Mesendoderm (in vitro differentiated cells): ENCODE data around the gene CPXM2.

Source experiments
- DNase-seq: peaks from one replicate; pipeline ENCODE4 v3.0.0; 2013
- H2AK5ac ChIP-seq: 2 replicates; pipeline ENCODE4 v1.6.1; 2013; ENCODE audit warnings: low read length, inconsistent platforms
- H2BK120ac ChIP-seq: 2 replicates; pipeline ENCODE4 v1.6.1; 2013; ENCODE audit warnings: low read depth, mild to moderate bottlenecking, low read length, moderate library complexity, mixed read lengths
- H2BK15ac ChIP-seq: replicated peaks from 2 replicates; pipeline ENCODE4 v1.6.1; 2013; ENCODE audit warnings: low read depth, mild to moderate bottlenecking, moderate library complexity
- H2BK5ac ChIP-seq: 2 replicates; pipeline ENCODE4 v1.6.1; 2013; ENCODE audit warnings: low read length, inconsistent platforms
- H3K18ac ChIP-seq: 2 replicates; pipeline ENCODE4 v1.6.1; 2013; ENCODE audit warnings: mild to moderate bottlenecking, low read length, mixed read lengths
- H3K23ac ChIP-seq: one replicate; pipeline ENCODE4 v1.6.1; 2013; ENCODE audit warnings: low read length
- H3K27ac ChIP-seq: 2 replicates; pipeline ENCODE4 v1.5.1; 2013; ENCODE audit warnings: low read depth, mild to moderate bottlenecking, inconsistent platforms, low read length, moderate library complexity
- H3K27me3 ChIP-seq: 2 replicates; pipeline ENCODE4 v1.6.1; 2013; ENCODE audit warnings: low read length, control low read depth, mild to moderate bottlenecking, inconsistent platforms; ENCODE audit not compliant: insufficient read depth, poor library complexity
- H3K36me3 ChIP-seq: 2 replicates; pipeline ENCODE4 v1.6.1; 2013; ENCODE audit warnings: low read length, inconsistent platforms; ENCODE audit not compliant: control insufficient read depth, insufficient read depth
- H3K4ac ChIP-seq: one replicate; pipeline ENCODE4 v1.6.1; 2013; ENCODE audit warnings: low read depth, mild to moderate bottlenecking, low read length, moderate library complexity
- H3K4me1 ChIP-seq: 2 replicates; pipeline ENCODE4 v1.6.1; 2013; ENCODE audit warnings: low read depth, low read length, inconsistent platforms; ENCODE audit not compliant: control insufficient read depth
- H3K4me2 ChIP-seq: 2 replicates; pipeline ENCODE4 v1.6.1; 2013; ENCODE audit warnings: low read length
- H3K4me3 ChIP-seq: 2 replicates; pipeline ENCODE4 v1.5.1; 2013; ENCODE audit warnings: mild to moderate bottlenecking, low read length
- H3K56ac ChIP-seq: one replicate; pipeline ENCODE4 v1.6.1; 2013; ENCODE audit warnings: low read length
- H3K79me1 ChIP-seq: 2 replicates; pipeline ENCODE4 v1.6.1; 2013; ENCODE audit warnings: low read length, inconsistent platforms
- H3K79me2 ChIP-seq: 2 replicates; pipeline ENCODE4 v1.6.1; 2013; ENCODE audit warnings: mild to moderate bottlenecking, low read length; ENCODE audit not compliant: control insufficient read depth, insufficient read depth
- H3K9ac ChIP-seq: 2 replicates; pipeline ENCODE4 v1.6.1; 2013; ENCODE audit warnings: low read length, inconsistent platforms
- H4K5ac ChIP-seq: one replicate; pipeline ENCODE4 v1.6.1; 2013; ENCODE audit warnings: low read length
- H4K8ac ChIP-seq: one replicate; pipeline ENCODE4 v1.6.1; 2013; ENCODE audit warnings: low read depth, mild to moderate bottlenecking, control low read depth, low read length, moderate library complexity
- WGBS: extraction: QIAGEN DNeasy Blood & Tissue Kit; methylation state at CpG from one replicate; pipeline ENCODE4 v1.1.7; 2013; ENCODE audit warnings: low lambda C conversion rate, missing lambda C conversion rate; ENCODE audit not compliant: insufficient coverage; ENCODE audit errors: extremely low coverage; 5-methylcytosine and 5-hydroxymethylcytosine counted together

CPXM2 gene

DNA sequence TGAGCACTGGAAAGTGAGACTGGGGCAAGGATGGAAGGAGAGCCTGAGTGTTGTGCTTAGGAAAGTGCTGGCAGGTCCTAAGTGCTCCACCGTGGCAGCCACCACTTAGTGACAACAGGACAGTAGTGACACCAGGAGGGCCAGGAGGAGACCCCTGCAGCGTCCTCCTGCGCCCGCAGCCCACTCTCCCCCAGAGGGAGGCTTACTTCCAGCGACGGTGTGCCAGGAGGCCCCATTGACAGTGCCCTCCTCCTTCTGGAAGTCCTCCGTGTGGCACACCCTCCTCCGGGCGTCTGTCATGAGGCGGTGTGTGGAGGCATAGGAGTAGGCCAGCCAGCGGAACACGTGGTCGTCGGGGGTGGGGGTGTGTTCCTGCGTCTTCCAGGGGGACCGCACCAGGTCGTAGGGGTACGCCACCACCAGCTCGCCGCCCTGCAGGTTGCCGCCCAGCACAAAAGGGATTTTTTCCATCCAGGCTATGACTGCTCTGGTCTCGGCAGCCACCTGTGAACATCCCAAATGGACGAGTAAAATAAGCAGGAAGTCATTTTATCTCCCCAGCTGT, 129.9 kb downstream of the CPXM2 start:
- no peak overlapping the region for H3K4me3 ChIP-seq
- no peak overlapping the region for H2BK15ac ChIP-seq
- no peaks in the 10 kb centered on the region for H3K4me1 ChIP-seq
- H3K56ac ChIP-seq = no peak overlapping the region
- no peak overlapping the region for H4K8ac ChIP-seq
- H4K5ac ChIP-seq = no peak overlapping the region
- no peaks in the 10 kb centered on the region for H3K27me3 ChIP-seq
- no peak overlapping the region for H3K4ac ChIP-seq
- no peak overlapping the region for H2AK5ac ChIP-seq
- no peaks in the 10 kb centered on the region for H3K36me3 ChIP-seq
- no peaks in the 10 kb centered on the region for H3K79me2 ChIP-seq
- H2BK120ac ChIP-seq = no peak overlapping the region
- no peaks in the 10 kb centered on the region for H3K79me1 ChIP-seq
- H3K23ac ChIP-seq = no peak overlapping the region
- DNase-seq = no peak
- H3K9ac ChIP-seq = no peak overlapping the region
- no CpG with 5 or more reads among the region's 23 CpGs for WGBS
- no peak overlapping the region for H3K18ac ChIP-seq
- H3K27ac ChIP-seq = no peak overlapping the region
- no peak overlapping the region for H2BK5ac ChIP-seq
- H3K4me2 ChIP-seq = no peak overlapping the region

DNA sequence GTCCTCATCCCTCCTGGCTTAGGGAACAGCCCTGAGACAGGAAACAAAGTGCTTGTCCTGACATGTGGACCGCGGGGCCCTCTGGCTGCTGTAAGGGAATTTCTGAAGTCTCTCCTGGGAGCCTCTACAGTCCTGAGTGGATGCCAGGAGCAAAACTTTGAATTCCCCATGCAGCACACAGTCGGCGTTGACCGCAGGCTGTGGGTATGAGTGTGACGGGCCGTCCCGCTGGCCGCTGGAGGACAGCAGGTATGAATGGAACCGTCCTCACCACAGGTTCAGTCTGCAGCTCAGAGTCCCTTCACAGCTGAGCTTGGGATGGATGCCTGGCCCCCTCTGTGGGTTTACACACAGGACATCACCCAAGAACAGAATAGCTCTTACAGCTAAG, 130.6 kb downstream of the CPXM2 start:
- Histone ChIP-seq H3K9ac (no peak overlapping the region), H2BK5ac (no peak overlapping the region), H3K4ac (no peak overlapping the region), H3K79me1 (no peaks in the 10 kb centered on the region), H3K4me2 (no peak overlapping the region), H4K5ac (no peak overlapping the region), H4K8ac (no peak overlapping the region), H3K56ac (no peak overlapping the region), H3K27ac (no peak overlapping the region), H3K23ac (no peak overlapping the region), H3K18ac (no peak overlapping the region), H3K79me2 (no peaks in the 10 kb centered on the region), H3K36me3 (no peaks in the 10 kb centered on the region), H2BK15ac (no peak overlapping the region), H3K4me1 (no peaks in the 10 kb centered on the region), H3K27me3 (no peaks in the 10 kb centered on the region), H2BK120ac (no peak overlapping the region), H2AK5ac (no peak overlapping the region), H3K4me3 (no peak overlapping the region)
- DNase-seq = no peak
- WGBS = no CpG with 5 or more reads among the region's 10 CpGs

DNA sequence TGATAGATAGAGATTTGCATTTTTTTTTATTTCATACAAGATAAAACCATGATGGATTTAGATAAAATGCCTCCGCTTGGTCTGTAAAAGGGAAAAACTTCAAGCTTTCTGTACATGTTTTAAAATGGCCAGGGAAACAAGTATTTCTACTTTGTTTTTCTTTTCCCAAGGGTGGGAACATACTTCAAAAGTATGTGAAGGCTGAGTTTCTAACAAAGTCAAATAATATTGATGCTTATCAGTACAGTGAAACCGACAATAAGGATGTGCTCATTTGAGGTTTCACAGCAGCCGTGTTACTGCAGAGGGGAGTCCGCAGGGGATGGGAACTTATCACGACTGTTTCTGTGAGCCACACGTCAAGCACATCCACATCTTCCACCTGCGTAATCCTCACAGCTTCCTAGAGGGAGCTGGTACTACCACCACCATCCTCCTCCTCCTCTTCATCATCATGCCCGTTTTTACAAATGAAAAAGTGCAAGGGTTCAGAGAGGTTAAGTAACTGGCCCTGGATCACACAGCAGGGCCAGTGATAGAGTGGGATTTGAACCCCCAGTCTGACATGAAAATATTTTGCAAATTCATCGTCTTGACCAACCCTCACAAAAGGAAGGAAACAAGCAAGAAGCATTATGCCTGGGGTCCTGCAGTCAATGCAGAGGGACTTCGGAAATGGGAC, 131.1 kb downstream of the CPXM2 start:
- no peaks in the 10 kb centered on the region for H3K79me2 ChIP-seq
- H3K36me3 ChIP-seq = no peaks in the 10 kb centered on the region
- no peak overlapping the region for H2BK15ac ChIP-seq
- no peak overlapping the region for H3K56ac ChIP-seq
- no peak overlapping the region for H3K4ac ChIP-seq
- no peak overlapping the region for H3K27ac ChIP-seq
- H4K5ac ChIP-seq = no peak overlapping the region
- H3K23ac ChIP-seq = no peak overlapping the region
- WGBS = no CpG with 5 or more reads among the region's 10 CpGs
- no peak overlapping the region for H2AK5ac ChIP-seq
- no peak overlapping the region for H3K9ac ChIP-seq
- H2BK5ac ChIP-seq = no peak overlapping the region
- H2BK120ac ChIP-seq = no peak overlapping the region
- H3K18ac ChIP-seq = no peak overlapping the region
- H3K79me1 ChIP-seq = no peaks in the 10 kb centered on the region
- no peak overlapping the region for H3K4me2 ChIP-seq
- H3K4me3 ChIP-seq = no peak overlapping the region
- no peaks in the 10 kb centered on the region for H3K27me3 ChIP-seq
- no peak overlapping the region for H4K8ac ChIP-seq
- no peak for DNase-seq
- no peaks in the 10 kb centered on the region for H3K4me1 ChIP-seq

DNA sequence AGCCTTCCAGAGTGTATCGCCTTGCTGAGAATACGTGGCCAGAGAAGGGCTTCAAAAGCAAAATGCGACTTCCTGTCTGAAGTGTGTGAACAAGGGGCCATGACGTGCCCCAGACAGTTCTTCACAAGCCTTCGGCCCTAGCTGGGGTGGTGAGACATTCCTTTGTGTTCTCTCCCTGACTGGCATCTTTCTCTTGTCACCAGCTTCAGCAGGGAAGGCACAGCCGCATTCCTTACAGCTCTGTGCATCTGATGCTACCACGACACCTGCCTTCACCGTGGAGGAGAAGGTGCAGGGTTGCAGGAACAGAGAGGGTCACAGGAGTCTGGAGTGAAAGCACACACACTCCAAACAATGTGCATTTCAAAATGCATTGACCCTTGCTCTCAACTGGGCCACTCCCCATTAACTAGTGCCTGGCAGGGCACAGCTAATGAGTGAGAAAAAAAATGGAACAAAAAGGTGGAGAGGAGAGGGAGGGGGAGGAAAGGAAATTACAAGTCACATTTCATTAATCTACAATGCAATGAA, 132.0 kb downstream of the CPXM2 start:
- no peaks in the 10 kb centered on the region for H3K27me3 ChIP-seq
- no peak overlapping the region for H4K5ac ChIP-seq
- H3K36me3 ChIP-seq = no peaks in the 10 kb centered on the region
- H3K4me2 ChIP-seq = no peak overlapping the region
- no CpG with 5 or more reads among the region's 8 CpGs for WGBS
- H2BK120ac ChIP-seq = no peak overlapping the region
- H2AK5ac ChIP-seq = no peak overlapping the region
- no peaks in the 10 kb centered on the region for H3K79me1 ChIP-seq
- no peaks in the 10 kb centered on the region for H3K79me2 ChIP-seq
- H3K18ac ChIP-seq = no peak overlapping the region
- peak; percentile 44 for DNase-seq
- H4K8ac ChIP-seq = no peak overlapping the region
- H3K4me1 ChIP-seq = no peaks in the 10 kb centered on the region
- no peak overlapping the region for H3K23ac ChIP-seq
- H3K4ac ChIP-seq = no peak overlapping the region
- no peak overlapping the region for H2BK5ac ChIP-seq
- H3K4me3 ChIP-seq = no peak overlapping the region
- H3K27ac ChIP-seq = no peak overlapping the region
- H2BK15ac ChIP-seq = no peak overlapping the region
- H3K56ac ChIP-seq = no peak overlapping the region
- no peak overlapping the region for H3K9ac ChIP-seq

DNA sequence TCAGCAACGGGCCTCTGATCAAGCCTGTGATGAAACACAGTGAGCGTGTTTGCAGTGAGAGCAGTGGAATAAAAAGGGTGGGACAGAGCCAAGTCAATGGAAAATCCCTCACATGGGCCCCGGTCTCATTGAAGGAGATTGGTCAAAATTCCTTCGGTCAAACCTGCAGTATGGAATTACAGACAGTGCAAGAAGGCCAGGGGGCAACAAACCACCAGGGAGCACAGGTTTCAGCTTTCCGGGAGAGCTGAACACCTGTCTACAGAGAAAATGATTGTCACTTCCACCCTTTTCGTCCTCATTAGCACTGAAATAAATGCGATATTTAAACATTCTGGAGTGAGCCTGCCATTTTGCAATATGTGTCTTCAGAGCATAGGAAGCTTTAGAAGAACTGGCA, 132.6 kb downstream of the CPXM2 start:
- DNase-seq = no peak
- H3K23ac ChIP-seq = no peak overlapping the region
- no peak overlapping the region for H3K9ac ChIP-seq
- WGBS = no CpG with 5 or more reads among the region's 7 CpGs
- no peak overlapping the region for H2BK5ac ChIP-seq
- no peaks in the 10 kb centered on the region for H3K36me3 ChIP-seq
- H3K79me1 ChIP-seq = no peaks in the 10 kb centered on the region
- H3K27ac ChIP-seq = no peak overlapping the region
- H3K27me3 ChIP-seq = no peaks in the 10 kb centered on the region
- H3K56ac ChIP-seq = no peak overlapping the region
- no peak overlapping the region for H3K4me2 ChIP-seq
- H4K5ac ChIP-seq = no peak overlapping the region
- H4K8ac ChIP-seq = no peak overlapping the region
- no peaks in the 10 kb centered on the region for H3K79me2 ChIP-seq
- no peak overlapping the region for H2BK120ac ChIP-seq
- H3K4ac ChIP-seq = no peak overlapping the region
- no peak overlapping the region for H3K18ac ChIP-seq
- no peak overlapping the region for H2BK15ac ChIP-seq
- H3K4me3 ChIP-seq = no peak overlapping the region
- no peak overlapping the region for H2AK5ac ChIP-seq
- no peaks in the 10 kb centered on the region for H3K4me1 ChIP-seq

DNA sequence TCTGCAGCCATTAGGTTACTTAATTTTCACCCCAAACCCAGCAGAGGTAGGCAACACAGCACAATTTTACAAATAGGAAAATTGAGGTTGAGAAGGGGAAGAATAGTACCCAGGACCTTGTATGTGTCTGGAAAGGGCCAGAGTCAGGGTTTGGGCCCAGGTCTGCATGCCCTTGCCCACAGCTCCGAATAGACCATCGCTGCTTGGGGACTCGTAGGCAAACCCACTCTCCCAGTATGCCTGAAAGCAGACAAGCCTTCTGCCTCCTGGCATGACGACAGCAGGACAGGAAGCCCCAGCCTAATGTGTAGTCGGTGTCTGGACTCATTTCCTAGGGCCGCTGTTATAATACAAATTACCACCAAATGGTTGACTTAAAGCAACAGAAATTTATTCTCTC, 133.8 kb downstream of the CPXM2 start:
- H3K36me3 ChIP-seq = no peaks in the 10 kb centered on the region
- no CpG with 5 or more reads among the region's 6 CpGs for WGBS
- H3K27ac ChIP-seq = no peak overlapping the region
- no peak overlapping the region for H2BK120ac ChIP-seq
- no peaks in the 10 kb centered on the region for H3K27me3 ChIP-seq
- no peak overlapping the region for H3K4me2 ChIP-seq
- H3K4ac ChIP-seq = no peak overlapping the region
- no peak overlapping the region for H3K4me3 ChIP-seq
- no peak for DNase-seq
- H3K56ac ChIP-seq = no peak overlapping the region
- no peak overlapping the region for H2BK5ac ChIP-seq
- H3K18ac ChIP-seq = no peak overlapping the region
- H3K4me1 ChIP-seq = no peaks in the 10 kb centered on the region
- no peak overlapping the region for H3K9ac ChIP-seq
- no peak overlapping the region for H2AK5ac ChIP-seq
- H4K8ac ChIP-seq = no peak overlapping the region
- no peaks in the 10 kb centered on the region for H3K79me2 ChIP-seq
- H2BK15ac ChIP-seq = no peak overlapping the region
- no peaks in the 10 kb centered on the region for H3K79me1 ChIP-seq
- no peak overlapping the region for H3K23ac ChIP-seq
- H4K5ac ChIP-seq = no peak overlapping the region
